ENCODE results near the gene TSC22D4. TPM values are rescaled to one million over a fixed set of nuclear protein-coding genes. Genes with fewer than 3 reads are reported as not detected.

Gene TSC22D4
- total and polyA plus RNA-seq, 2 donors (not counting 1 experiment from before 2014, with no cell fraction given): 13.2 to 21.1 TPM

DNA sequence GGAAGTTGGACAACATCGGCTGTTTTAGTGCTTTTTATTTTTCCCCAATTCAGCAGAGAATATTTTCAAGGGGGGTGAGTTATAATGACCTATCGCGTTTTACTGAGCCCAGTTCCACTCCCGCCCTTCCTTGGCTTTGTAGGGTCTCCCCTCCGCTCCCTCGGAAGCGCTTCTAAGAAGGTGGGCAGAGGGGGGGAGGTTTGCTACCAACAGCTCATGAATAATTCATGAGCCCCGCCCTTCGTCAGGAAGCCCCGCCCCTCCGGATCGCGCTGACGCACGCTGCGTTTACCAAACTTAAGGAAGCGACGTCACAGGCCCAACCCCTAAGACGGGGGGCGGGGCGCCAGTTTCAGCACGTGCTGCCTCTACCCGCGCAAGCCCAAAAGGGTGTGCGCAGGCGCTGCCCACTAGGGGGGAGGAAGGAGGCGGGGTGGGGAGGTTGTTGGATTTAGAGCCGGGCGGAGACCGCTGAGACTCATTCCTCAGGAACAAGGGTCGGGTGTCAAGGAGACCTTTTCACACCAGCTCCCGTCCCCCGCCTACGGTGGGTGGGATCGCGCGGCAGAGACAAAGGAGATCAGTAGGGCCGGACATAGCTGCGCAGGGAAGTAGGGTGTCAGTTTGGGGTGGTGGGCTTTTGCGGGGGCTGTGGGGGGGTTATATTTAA, 49.9 kb downstream of the TSC22D4 start:
- H3K4me3 ChIP-seq (replicated peaks in 1 of 4; ENCODE audit: control extremely low read depth in 1 of 4, insufficient read depth in 1 of 4, low read depth in 3 of 4, low read length in 4 of 4): peak overlapping the region; percentile 75 to 88 (median 76)

DNA sequence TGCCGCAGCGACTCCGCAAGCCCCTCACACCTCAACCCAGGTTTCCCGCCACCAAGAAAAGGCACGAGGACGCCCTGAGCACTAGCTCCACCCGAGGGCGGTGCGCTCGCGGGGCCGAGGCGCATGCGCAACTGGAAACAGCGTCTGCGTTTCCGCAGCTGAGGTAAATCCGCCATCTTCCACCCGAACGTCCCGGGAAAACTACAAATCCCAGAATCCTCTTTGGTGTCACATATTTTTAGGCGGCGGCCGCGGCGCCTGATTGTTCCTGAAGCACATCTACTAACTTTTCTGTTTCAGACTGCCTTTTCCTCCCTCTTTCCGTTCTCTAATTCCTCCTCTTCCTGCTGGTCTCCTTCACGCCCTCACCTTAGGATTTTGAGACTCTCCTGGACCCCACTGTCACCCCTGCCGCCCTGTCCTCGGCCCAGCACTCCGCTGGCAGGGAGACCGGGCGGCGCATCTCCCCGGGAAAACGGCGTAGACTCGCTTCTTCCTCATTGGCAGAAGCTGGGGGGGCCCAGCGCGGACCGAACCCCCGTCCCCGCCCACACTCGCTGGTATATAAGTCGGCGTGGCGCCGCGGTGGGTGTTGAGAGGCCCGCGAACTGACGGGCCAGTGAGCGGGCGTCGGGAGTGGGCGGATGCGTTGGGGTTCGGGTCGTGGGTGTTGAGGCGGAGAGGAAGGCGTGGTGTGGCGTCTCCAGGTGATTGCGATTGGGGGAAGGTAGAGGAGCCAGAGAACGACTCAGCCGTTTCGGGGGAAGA, 50.6 kb downstream of the TSC22D4 start, which contains the start of gene ZCWPW1:
ZCWPW1 (minus strand) TSS at position 505 of the 768 bp plus-strand sequence. CDS start 8,054 bp downstream, outside the sequence.
- DNase-seq (ENCODE audit: low read depth in 2 of 2): peak; percentile 95 to 98
- H4K20me1 ChIP-seq (ENCODE audit: control insufficient read depth, extremely low read depth, insufficient read depth, low read length): no peaks in the 10 kb centered on the region
- H3K27ac ChIP-seq (ENCODE audit: insufficient read depth, low read length): peak within 1 kb of the TSS; percentile 100
- H3K4me2 ChIP-seq (ENCODE audit: extremely low read depth, insufficient read depth, low read length): peak within 1 kb of the TSS; percentile 98
- peaks cover 29% of the 10 kb centered on the region for H3K79me2 ChIP-seq (ENCODE audit: control insufficient read depth, insufficient read depth, low read length)
- H2AFZ ChIP-seq (ENCODE audit: low read length): peak within 1 kb of the TSS; percentile 98
- H3K4me1 ChIP-seq (ENCODE audit: control insufficient read depth, extremely low read depth, insufficient read depth, low read length): peaks cover 4% of the 10 kb centered on the region
- peak within 1 kb of the TSS; percentile 99 for H3K9ac ChIP-seq (ENCODE audit: insufficient read depth, low read length)
- no peaks in the 10 kb centered on the region for H3K27me3 ChIP-seq (ENCODE audit: control insufficient read depth, insufficient read depth, low read length)
- peak within 1 kb of the TSS; percentile 75 to 88 (median 76) for H3K4me3 ChIP-seq (replicated peaks in 1 of 4; ENCODE audit: control extremely low read depth in 1 of 4, insufficient read depth in 1 of 4, low read depth in 3 of 4, low read length in 4 of 4)
- TF ChIP-seq, protein P1, sequence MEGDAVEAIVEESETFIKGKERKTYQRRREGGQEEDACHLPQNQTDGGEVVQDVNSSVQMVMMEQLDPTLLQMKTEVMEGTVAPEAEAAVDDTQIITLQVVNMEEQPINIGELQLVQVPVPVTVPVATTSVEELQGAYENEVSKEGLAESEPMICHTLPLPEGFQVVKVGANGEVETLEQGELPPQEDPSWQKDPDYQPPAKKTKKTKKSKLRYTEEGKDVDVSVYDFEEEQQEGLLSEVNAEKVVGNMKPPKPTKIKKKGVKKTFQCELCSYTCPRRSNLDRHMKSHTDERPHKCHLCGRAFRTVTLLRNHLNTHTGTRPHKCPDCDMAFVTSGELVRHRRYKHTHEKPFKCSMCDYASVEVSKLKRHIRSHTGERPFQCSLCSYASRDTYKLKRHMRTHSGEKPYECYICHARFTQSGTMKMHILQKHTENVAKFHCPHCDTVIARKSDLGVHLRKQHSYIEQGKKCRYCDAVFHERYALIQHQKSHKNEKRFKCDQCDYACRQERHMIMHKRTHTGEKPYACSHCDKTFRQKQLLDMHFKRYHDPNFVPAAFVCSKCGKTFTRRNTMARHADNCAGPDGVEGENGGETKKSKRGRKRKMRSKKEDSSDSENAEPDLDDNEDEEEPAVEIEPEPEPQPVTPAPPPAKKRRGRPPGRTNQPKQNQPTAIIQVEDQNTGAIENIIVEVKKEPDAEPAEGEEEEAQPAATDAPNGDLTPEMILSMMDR (conservative IDR thresholded peaks at IDR 0.05 in 1 of 2, IDR thresholded peaks at IDR 0.05 in 1 of 2; ENCODE audit: low read depth in 1 of 2, low read length in 2 of 2): no peak
- no peak for TF ChIP-seq EZH2 (IDR thresholded peaks at IDR 0.05; ENCODE audit: low read length, missing control alignments)
- H3K9me3 ChIP-seq (ENCODE audit: control insufficient read depth, insufficient read depth, low read depth, low read length): no peaks in the 10 kb centered on the region
- peaks cover 7% of the 10 kb centered on the region for H3K36me3 ChIP-seq (ENCODE audit: control insufficient read depth, insufficient read depth, low read length)

More for the DNA sequence above, 49.9 kb downstream of the TSC22D4 start:
- Histone ChIP-seq H2AFZ (ENCODE audit: low read length) (no peak overlapping the region), H3K36me3 (ENCODE audit: control insufficient read depth, insufficient read depth, low read length) (peaks cover 13% of the 10 kb centered on the region), H3K27me3 (ENCODE audit: control insufficient read depth, insufficient read depth, low read length) (no peaks in the 10 kb centered on the region), H3K9me3 (ENCODE audit: control insufficient read depth, insufficient read depth, low read depth, low read length) (no peaks in the 10 kb centered on the region), H3K79me2 (ENCODE audit: control insufficient read depth, insufficient read depth, low read length) (peaks cover 34% of the 10 kb centered on the region), H4K20me1 (ENCODE audit: control insufficient read depth, extremely low read depth, insufficient read depth, low read length) (no peaks in the 10 kb centered on the region), H3K9ac (ENCODE audit: insufficient read depth, low read length) (peak overlapping the region; percentile 99), H3K27ac (ENCODE audit: insufficient read depth, low read length) (peak overlapping the region; percentile 100), H3K4me1 (ENCODE audit: control insufficient read depth, extremely low read depth, insufficient read depth, low read length) (peaks cover 4% of the 10 kb centered on the region), H3K4me2 (ENCODE audit: extremely low read depth, insufficient read depth, low read length) (peak overlapping the region; percentile 98)
- DNase-seq (ENCODE audit: low read depth in 2 of 2): peak; percentile 99 to 100
- no peak for TF ChIP-seq EZH2 (IDR thresholded peaks at IDR 0.05; ENCODE audit: low read length, missing control alignments)
- TF ChIP-seq, protein P1 (conservative IDR thresholded peaks at IDR 0.05 in 1 of 2, IDR thresholded peaks at IDR 0.05 in 1 of 2; ENCODE audit: low read depth in 1 of 2, low read length in 2 of 2): no peak

DNA sequence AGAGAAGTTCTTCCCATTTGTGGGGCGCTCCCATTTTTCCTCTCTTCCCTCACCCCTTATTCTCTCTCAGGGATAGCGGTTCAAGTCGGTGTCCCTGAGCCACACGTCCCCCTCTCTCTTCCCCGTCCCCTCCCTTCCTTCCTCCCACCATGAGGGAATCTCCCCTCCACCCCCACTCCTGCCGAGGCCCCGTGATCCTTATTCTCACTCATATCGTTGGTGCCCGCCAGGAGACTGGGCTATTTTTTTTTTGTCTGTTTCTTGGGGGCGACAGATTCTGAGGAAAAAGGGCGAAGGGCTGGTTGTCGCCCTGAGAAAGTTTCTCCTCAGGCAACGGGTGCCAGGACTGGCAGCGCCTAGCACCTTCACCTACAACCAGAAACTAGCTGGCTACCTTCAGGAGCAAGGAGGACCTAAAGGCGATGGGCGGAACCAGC, 51.2 kb downstream of the TSC22D4 start:
- Histone ChIP-seq H3K4me1 (ENCODE audit: control insufficient read depth, extremely low read depth, insufficient read depth, low read length) (peaks cover 4% of the 10 kb centered on the region), H3K36me3 (ENCODE audit: control insufficient read depth, insufficient read depth, low read length) (peaks cover 3% of the 10 kb centered on the region), H3K4me3 (replicated peaks in 1 of 4; ENCODE audit: control extremely low read depth in 1 of 4, insufficient read depth in 1 of 4, low read depth in 3 of 4, low read length in 4 of 4) (peak overlapping the region; percentile 60 to 76 (median 69)), H3K27ac (ENCODE audit: insufficient read depth, low read length) (peak overlapping the region; percentile 100), H3K9ac (ENCODE audit: insufficient read depth, low read length) (peak overlapping the region; percentile 99), H2AFZ (ENCODE audit: low read length) (peak overlapping the region; percentile 98), H3K79me2 (ENCODE audit: control insufficient read depth, insufficient read depth, low read length) (peaks cover 23% of the 10 kb centered on the region), H4K20me1 (ENCODE audit: control insufficient read depth, extremely low read depth, insufficient read depth, low read length) (no peaks in the 10 kb centered on the region), H3K4me2 (ENCODE audit: extremely low read depth, insufficient read depth, low read length) (peak overlapping the region; percentile 51), H3K27me3 (ENCODE audit: control insufficient read depth, insufficient read depth, low read length) (no peaks in the 10 kb centered on the region), H3K9me3 (ENCODE audit: control insufficient read depth, insufficient read depth, low read depth, low read length) (no peaks in the 10 kb centered on the region)
- DNase-seq (ENCODE audit: low read depth in 2 of 2): no peak
- TF ChIP-seq, protein P1 (conservative IDR thresholded peaks at IDR 0.05 in 1 of 2, IDR thresholded peaks at IDR 0.05 in 1 of 2; ENCODE audit: low read depth in 1 of 2, low read length in 2 of 2): no peak
- no peak for TF ChIP-seq EZH2 (IDR thresholded peaks at IDR 0.05; ENCODE audit: low read length, missing control alignments)

Data from fibroblast of lung (primary cell).